Mesothelial cell of epicardium (in vitro differentiated cells): ENCODE data around the gene PKNOX2. TPM values are rescaled to one million over a fixed set of nuclear protein-coding genes. Genes with fewer than 3 reads are reported as not detected.

Experiments used
- DNase-seq, 2 experiments: peaks; one replicate each; pipeline ENCODE4 v3.0.0; 2021; ENCODE audit warnings: low spot score in 2 of 2; ENCODE audit not compliant: unreplicated experiment in 2 of 2
- H3K27ac Mint-ChIP-seq: 2 replicates; pipeline ENCODE4 v1.8.0; 2021; ENCODE audit warnings: mixed read lengths
- H3K27me3 Mint-ChIP-seq: 2 replicates; pipeline ENCODE4 v1.8.0; 2021; ENCODE audit warnings: low read depth, mixed read lengths
- H3K36me3 Mint-ChIP-seq: 2 replicates; pipeline ENCODE4 v1.8.0; 2021; ENCODE audit warnings: mixed read lengths
- H3K4me1 Mint-ChIP-seq: 2 replicates; pipeline ENCODE4 v1.8.0; 2021; ENCODE audit warnings: mixed read lengths
- H3K4me3 Mint-ChIP-seq: 2 replicates; pipeline ENCODE4 v1.8.0; 2021; ENCODE audit warnings: mild to moderate bottlenecking, moderate library complexity, mixed read lengths
- H3K9me3 Mint-ChIP-seq: 2 replicates; pipeline ENCODE4 v1.8.0; 2021; ENCODE audit warnings: mixed read lengths
- total RNA-seq: library from RNA; stranded (reverse); gene quantifications from 3 replicates; pipeline ENCODE4 v1.2.1, GENCODE V29; 2021
- TF ChIP-seq, protein P1 (sequence below): fragments of 200-600 bp; sonication (generic); IDR thresholded peaks from one replicate; pipeline ENCODE4 v1.5.0; 2021; ENCODE audit warnings: antibody characterized with exemption; ENCODE audit not compliant: unreplicated experiment

The PKNOX2 gene
- total RNA-seq, 1 donor from 2014 or later = 22.2 TPM

DNA sequence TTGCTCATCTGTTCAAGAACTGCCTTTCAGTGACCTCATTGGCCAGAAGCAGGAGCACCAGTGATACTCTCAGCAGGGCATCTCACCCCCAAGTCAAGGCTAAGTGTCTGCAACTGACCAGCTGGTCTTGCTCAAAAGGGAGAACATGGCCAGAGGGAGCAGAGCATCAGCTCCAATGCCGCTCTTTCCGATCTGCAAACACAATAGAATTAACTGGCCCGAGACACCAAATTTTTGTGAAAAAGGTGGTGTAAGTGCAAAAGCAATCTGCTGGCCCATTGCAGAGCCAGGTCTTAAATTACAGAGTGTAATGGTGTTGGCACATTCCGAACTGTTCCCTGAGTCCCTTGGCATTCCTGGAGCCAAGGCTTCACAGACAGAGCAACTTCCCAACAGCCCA lies 97.0 kb downstream of the PKNOX2 start:
- H3K27ac Mint-ChIP-seq = no peak overlapping the region
- TF ChIP-seq, protein P1, sequence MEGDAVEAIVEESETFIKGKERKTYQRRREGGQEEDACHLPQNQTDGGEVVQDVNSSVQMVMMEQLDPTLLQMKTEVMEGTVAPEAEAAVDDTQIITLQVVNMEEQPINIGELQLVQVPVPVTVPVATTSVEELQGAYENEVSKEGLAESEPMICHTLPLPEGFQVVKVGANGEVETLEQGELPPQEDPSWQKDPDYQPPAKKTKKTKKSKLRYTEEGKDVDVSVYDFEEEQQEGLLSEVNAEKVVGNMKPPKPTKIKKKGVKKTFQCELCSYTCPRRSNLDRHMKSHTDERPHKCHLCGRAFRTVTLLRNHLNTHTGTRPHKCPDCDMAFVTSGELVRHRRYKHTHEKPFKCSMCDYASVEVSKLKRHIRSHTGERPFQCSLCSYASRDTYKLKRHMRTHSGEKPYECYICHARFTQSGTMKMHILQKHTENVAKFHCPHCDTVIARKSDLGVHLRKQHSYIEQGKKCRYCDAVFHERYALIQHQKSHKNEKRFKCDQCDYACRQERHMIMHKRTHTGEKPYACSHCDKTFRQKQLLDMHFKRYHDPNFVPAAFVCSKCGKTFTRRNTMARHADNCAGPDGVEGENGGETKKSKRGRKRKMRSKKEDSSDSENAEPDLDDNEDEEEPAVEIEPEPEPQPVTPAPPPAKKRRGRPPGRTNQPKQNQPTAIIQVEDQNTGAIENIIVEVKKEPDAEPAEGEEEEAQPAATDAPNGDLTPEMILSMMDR = no peak

DNA sequence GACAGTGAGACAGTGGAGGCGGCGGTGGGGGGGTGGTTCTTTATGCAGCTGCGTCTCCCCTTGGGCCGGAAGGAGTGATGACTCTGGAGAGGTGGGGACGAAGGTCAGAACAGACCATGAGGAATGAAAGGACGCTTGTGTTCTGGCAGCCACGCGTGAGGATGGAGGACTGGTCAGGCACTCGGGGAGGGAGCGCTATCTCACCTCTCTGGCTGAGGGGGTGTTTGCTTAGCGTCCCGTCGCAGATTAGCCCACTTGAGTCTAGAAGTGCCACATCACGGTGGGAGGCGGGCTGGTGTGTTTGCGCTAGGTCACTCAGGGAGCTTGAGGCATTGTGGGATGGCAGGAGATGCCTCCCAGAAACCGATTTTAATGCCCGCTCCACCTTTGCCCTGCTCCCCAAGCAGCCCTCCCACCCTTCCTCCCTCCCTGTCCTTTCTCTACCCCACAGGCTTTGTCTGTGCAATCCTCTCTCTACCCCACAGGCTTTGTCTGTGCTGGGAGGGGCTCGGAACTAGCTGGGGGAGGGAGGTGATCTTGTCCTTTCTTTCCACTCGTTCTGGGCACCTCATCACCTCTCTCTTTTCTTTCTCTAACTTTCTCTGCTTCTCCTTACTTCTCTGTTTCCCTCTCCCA lies 97.8 kb downstream of the PKNOX2 start:
- no peak for DNase-seq
- TF ChIP-seq, protein P1 = no peak
- peaks cover 50% of the 10 kb centered on the region for H3K4me1 Mint-ChIP-seq
- no peaks in the 10 kb centered on the region for H3K36me3 Mint-ChIP-seq
- no peaks in the 10 kb centered on the region for H3K27me3 Mint-ChIP-seq
- no peaks in the 10 kb centered on the region for H3K9me3 Mint-ChIP-seq
- no peak overlapping the region for H3K4me3 Mint-ChIP-seq
- H3K27ac Mint-ChIP-seq = peak overlapping the region; percentile 86

More for the DNA sequence above, 97.0 kb downstream of the PKNOX2 start:
- Mint-ChIP-seq H3K36me3 (no peaks in the 10 kb centered on the region), H3K27me3 (no peaks in the 10 kb centered on the region), H3K9me3 (no peaks in the 10 kb centered on the region), H3K4me3 (no peak overlapping the region), H3K4me1 (peaks cover 51% of the 10 kb centered on the region)
- no peak for DNase-seq

DNA sequence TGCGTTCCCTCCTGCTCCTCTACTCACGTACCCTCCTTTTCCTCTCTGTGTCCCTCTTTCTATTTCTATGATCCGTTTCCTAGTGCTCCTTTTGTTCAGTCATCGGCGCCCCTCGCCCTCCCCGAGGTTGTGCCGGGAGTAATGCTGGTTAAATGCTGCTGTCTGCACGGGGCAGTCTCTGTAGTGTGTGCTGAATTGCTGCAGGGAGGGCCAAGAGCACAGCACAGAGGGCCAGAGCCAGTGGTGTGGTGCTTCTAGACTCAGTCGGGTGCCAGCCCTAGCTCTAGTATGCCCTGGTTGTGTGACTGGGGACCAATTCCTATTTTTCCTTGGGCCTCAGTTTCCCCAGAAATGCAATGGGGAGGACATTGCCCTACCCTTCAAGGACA lies 98.3 kb downstream of the PKNOX2 start:
- H3K27me3 Mint-ChIP-seq = no peaks in the 10 kb centered on the region
- no peaks in the 10 kb centered on the region for H3K36me3 Mint-ChIP-seq
- H3K4me1 Mint-ChIP-seq = peaks cover 46% of the 10 kb centered on the region
- H3K4me3 Mint-ChIP-seq = no peak overlapping the region
- H3K27ac Mint-ChIP-seq = peak overlapping the region; percentile 86
- no peaks in the 10 kb centered on the region for H3K9me3 Mint-ChIP-seq
- DNase-seq = no peak
- TF ChIP-seq, protein P1 = no peak

DNA sequence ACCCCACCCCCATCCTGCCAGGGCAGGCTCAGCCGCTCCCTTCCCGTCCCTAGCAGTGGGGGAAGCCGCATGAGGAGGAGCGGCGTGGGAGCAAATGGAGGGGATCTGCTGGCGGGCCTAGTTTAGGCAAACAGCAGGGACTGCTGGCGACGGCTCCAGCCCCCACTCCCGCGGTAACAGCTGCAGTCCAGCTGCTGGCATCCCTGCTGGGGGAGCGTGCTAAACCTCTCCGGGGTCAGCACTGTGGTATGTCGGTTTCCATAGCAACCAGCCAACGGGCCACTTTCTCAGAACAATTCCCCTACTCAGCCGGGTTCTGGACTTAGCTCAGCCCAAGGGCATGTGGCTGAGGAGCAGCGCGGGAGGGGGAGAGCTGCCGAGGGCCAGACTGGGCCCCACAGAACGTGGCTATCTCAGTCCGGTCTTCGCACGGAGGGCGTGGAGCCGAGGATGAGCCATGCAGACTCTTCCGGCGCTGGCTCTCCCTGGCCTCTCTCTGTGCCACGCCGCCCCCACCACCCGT lies 98.8 kb downstream of the PKNOX2 start:
- H3K36me3 Mint-ChIP-seq = no peaks in the 10 kb centered on the region
- H3K4me1 Mint-ChIP-seq = peaks cover 41% of the 10 kb centered on the region
- TF ChIP-seq, protein P1 = no peak
- H3K9me3 Mint-ChIP-seq = no peaks in the 10 kb centered on the region
- DNase-seq = peak; percentile 67 to 73
- no peaks in the 10 kb centered on the region for H3K27me3 Mint-ChIP-seq
- H3K4me3 Mint-ChIP-seq = peak overlapping the region; percentile 33
- peak overlapping the region; percentile 86 for H3K27ac Mint-ChIP-seq

DNA sequence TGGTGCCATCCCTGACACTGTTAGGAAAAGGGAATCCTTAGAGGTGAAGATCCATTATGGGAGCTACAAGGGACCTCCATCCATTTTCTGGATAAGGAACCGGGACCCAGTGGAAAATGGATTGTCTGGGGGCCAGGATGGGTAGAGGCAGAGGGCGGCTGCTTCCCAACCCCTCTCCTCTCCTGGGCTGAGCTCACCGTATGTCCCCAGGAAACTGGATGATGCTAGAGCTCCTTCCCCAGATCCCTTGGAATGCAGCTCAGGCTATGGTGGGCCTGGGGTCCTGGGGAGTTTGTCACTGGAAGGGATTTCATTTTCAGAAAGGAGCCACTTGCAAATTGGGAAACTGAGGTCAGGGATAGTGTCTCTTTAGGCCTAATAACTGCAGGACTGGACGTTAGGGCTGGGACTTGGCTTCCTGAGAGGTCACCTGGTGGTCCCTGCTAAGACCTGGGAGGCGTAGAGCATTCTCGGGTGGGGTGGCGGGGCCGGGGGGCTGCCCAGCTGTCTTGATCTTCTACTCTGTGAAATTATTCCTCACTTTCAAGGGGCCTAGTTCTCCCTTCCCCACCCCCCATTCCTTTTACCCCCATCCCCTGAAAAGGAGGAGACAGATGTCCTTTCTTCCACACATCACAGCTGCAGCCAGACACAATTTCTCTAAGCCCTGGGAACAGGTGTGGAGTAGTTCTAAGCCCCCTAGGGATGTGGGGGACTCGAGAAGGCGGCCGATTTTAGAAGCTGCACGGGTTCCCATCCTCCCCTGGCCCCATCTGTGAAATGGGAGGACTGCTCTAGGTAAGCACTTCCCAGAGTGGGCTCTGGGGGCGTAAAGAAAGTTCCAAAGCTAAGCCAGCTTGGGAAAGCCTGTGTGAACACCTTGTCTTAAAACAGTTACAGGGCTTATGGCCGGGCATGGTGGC lies 99.8 kb downstream of the PKNOX2 start:
- TF ChIP-seq, protein P1 = no peak
- peaks cover 40% of the 10 kb centered on the region for H3K4me1 Mint-ChIP-seq
- peak overlapping the region; percentile 86 for H3K27ac Mint-ChIP-seq
- no peak overlapping the region for H3K4me3 Mint-ChIP-seq
- no peaks in the 10 kb centered on the region for H3K9me3 Mint-ChIP-seq
- H3K27me3 Mint-ChIP-seq = no peaks in the 10 kb centered on the region
- DNase-seq = no peak
- H3K36me3 Mint-ChIP-seq = no peaks in the 10 kb centered on the region
